Measurements from ENCODE around the gene DNAJA4. TPM values are rescaled to one million over a fixed set of nuclear protein-coding genes. Genes with fewer than 3 reads are reported as not detected.

The DNAJA4 gene
- total RNA-seq, result 17.9 TPM
- long read RNA-seq, transcript DNAJA4-202 (7 exons, 3,116 nt), result major isoform, 23 of 31 reads
- long read RNA-seq, partial matches to known transcripts, result 1 of 31 reads
- long read RNA-seq, other reads (novel, unspliced or antisense), result 6 of 31 reads

DNA sequence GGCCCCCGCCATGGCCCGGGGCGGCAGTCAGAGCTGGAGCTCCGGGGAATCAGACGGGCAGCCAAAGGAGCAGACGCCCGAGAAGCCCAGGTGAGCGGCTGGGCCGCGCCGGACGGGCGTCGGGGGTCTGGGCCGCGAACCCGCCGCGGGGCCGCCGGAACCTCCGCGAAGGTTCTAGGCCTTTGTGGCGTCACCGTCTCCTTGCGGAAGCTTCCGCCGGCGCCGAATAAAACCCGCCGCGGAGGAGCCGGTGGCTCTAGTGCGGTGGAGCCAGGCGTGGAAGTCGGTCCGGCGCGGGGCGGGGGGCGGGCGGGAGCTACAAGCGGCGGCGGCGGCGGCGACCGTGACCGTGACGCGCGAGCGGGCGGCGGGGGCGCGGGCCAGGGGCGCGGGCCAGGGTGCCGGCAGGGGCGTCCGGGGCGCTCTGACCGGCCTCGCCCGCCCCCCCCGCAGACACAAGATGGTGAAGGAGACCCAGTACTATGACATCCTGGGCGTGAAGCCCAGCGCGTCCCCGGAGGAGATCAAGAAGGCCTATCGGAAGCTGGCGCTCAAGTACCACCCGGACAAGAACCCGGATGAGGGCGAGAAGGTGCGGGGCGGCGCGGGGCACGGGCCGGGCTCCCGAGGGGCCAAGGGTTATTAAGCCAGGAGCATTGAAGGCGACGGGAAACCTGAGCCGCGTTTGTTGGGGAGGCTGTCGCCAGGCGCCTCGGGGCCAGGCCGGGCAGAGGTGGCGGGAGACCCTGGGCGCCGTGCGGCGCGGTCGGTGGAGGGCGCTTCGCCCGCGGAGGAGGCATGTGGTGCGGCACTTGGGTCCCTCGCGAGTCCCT, at the start of gene DNAJA4:
TSS of gene DNAJA4 (plus strand) at position 259 of the 833 bp plus-strand sequence. CDS start at position 461, 202 bp downstream.
- H3K27ac ChIP-seq, result peak within 1 kb of the TSS; percentile 58
- H3K36me3 ChIP-seq, result no peaks in the 10 kb centered on the region
- H3K27me3 ChIP-seq, result no peaks in the 10 kb centered on the region
- ATAC-seq (peak; percentile 79), DNase-seq (peak; percentile 80)
- H3K4me1 ChIP-seq, result no peaks in the 10 kb centered on the region
- intact Hi-C loops (cut with DNase I), result no loop called here
- H3K4me3 ChIP-seq, result peak within 1 kb of the TSS; percentile 70
- no peaks in the 10 kb centered on the region for H3K9me3 ChIP-seq
- TF ChIP-seq, protein P1, sequence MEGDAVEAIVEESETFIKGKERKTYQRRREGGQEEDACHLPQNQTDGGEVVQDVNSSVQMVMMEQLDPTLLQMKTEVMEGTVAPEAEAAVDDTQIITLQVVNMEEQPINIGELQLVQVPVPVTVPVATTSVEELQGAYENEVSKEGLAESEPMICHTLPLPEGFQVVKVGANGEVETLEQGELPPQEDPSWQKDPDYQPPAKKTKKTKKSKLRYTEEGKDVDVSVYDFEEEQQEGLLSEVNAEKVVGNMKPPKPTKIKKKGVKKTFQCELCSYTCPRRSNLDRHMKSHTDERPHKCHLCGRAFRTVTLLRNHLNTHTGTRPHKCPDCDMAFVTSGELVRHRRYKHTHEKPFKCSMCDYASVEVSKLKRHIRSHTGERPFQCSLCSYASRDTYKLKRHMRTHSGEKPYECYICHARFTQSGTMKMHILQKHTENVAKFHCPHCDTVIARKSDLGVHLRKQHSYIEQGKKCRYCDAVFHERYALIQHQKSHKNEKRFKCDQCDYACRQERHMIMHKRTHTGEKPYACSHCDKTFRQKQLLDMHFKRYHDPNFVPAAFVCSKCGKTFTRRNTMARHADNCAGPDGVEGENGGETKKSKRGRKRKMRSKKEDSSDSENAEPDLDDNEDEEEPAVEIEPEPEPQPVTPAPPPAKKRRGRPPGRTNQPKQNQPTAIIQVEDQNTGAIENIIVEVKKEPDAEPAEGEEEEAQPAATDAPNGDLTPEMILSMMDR (IDR thresholded peaks at IDR 0.05), result peak; percentile 25

- intact Hi-C loops (cut with DNase I), result no loop called here
- H3K9me3 ChIP-seq, result no peaks in the 10 kb centered on the region
- H3K27me3 ChIP-seq, result no peaks in the 10 kb centered on the region
- H3K4me1 ChIP-seq, result no peaks in the 10 kb centered on the region
- H3K27ac ChIP-seq, result no peak overlapping the region
- H3K4me3 ChIP-seq, result no peak overlapping the region
- no peaks in the 10 kb centered on the region for H3K36me3 ChIP-seq
- DNase-seq, result no peak
- peak; percentile 80 for ATAC-seq
- TF ChIP-seq, protein P1 (IDR thresholded peaks at IDR 0.05), result no peak
Observed at GRCh38 chr15:78216276-78217104, 47.9 kb upstream of the DNAJA4 start.

GRCh38 chr15:78220713-78221112, 43.6 kb upstream of the DNAJA4 start:
- ATAC-seq, result no peak
- Histone ChIP-seq H3K9me3 (no peaks in the 10 kb centered on the region), H3K4me1 (no peaks in the 10 kb centered on the region), H3K27ac (no peak overlapping the region), H3K36me3 (no peaks in the 10 kb centered on the region), H3K27me3 (no peaks in the 10 kb centered on the region), H3K4me3 (no peak overlapping the region)
- intact Hi-C loops (cut with DNase I), result no loop called here
- DNase-seq, result no peak
- TF ChIP-seq, protein P1 (IDR thresholded peaks at IDR 0.05), result no peak

- H3K4me3 ChIP-seq, result no peak overlapping the region
- TF ChIP-seq, protein P1 (IDR thresholded peaks at IDR 0.05), result no peak
- DNase-seq (no peak), ATAC-seq (no peak)
- H3K27ac ChIP-seq, result no peak overlapping the region
- no peaks in the 10 kb centered on the region for H3K36me3 ChIP-seq
- H3K9me3 ChIP-seq, result no peaks in the 10 kb centered on the region
- H3K27me3 ChIP-seq, result no peaks in the 10 kb centered on the region
- no peaks in the 10 kb centered on the region for H3K4me1 ChIP-seq
- intact Hi-C loops (cut with DNase I), result no loop called here
Observed at GRCh38 chr15:78222745-78223395, 41.5 kb upstream of the DNAJA4 start.

GRCh38 chr15:78223396-78224022, 40.9 kb upstream of the DNAJA4 start:
- DNase-seq, result no peak
- Histone ChIP-seq H3K27me3 (no peaks in the 10 kb centered on the region), H3K27ac (no peak overlapping the region), H3K4me1 (no peaks in the 10 kb centered on the region), H3K36me3 (no peaks in the 10 kb centered on the region), H3K4me3 (no peak overlapping the region), H3K9me3 (no peaks in the 10 kb centered on the region)
- TF ChIP-seq, protein P1 (IDR thresholded peaks at IDR 0.05), result no peak
- ATAC-seq, result no peak
- intact Hi-C loops (cut with DNase I), result no loop called here

Data from upper lobe of right lung (tissue), 1 donor.